Neuronal stem cell (in vitro differentiated cells): Measurements from ENCODE around the gene ITPK1.

Experiments used
- DNase-seq: peaks from one replicate; pipeline ENCODE4 v3.0.0-alpha.2; 2013; ENCODE audit warnings: low spot score
- H2AFZ ChIP-seq: one replicate; pipeline ENCODE4 v1.6.1; 2013; ENCODE audit warnings: mild to moderate bottlenecking, low read length, inconsistent platforms
- H2AK5ac ChIP-seq: 2 replicates; pipeline ENCODE4 v1.6.1; 2013; ENCODE audit warnings: low read depth, mild to moderate bottlenecking, inconsistent platforms, low read length, moderate library complexity, mixed read lengths
- H2BK120ac ChIP-seq: 2 replicates; pipeline ENCODE4 v1.6.1; 2013; ENCODE audit warnings: low read depth, mild to moderate bottlenecking, inconsistent platforms, low read length, moderate library complexity, mixed read lengths
- H2BK12ac ChIP-seq: one replicate; pipeline ENCODE4 v1.6.1; 2013; ENCODE audit warnings: low read length, inconsistent platforms
- H2BK15ac ChIP-seq: 2 replicates; pipeline ENCODE4 v1.6.1; 2013; ENCODE audit warnings: mild to moderate bottlenecking, low read length, inconsistent platforms, mixed read lengths
- H2BK5ac ChIP-seq: one replicate; pipeline ENCODE4 v1.6.1; 2013; ENCODE audit warnings: inconsistent platforms, mild to moderate bottlenecking, low read length, moderate library complexity
- H3K14ac ChIP-seq: one replicate; pipeline ENCODE4 v1.6.1; 2013; ENCODE audit warnings: low read length, inconsistent platforms
- H3K18ac ChIP-seq: 2 replicates; pipeline ENCODE4 v1.6.1; 2013; ENCODE audit warnings: low read length, inconsistent platforms
- H3K23ac ChIP-seq: 2 replicates; pipeline ENCODE4 v1.6.1; 2013; ENCODE audit warnings: low read depth, mild to moderate bottlenecking, mixed read lengths, low read length, inconsistent platforms; ENCODE audit not compliant: poor library complexity
- H3K27ac ChIP-seq: replicated peaks from 3 replicates; pipeline ENCODE4 v1.5.1; 2013; ENCODE audit warnings: low read length, inconsistent platforms
- H3K27me3 ChIP-seq, 3 experiments: 2 replicates each; pipeline ENCODE4 v1.6.1; 2013; ENCODE audit warnings: low read length in 3 of 3, mild to moderate bottlenecking in 2 of 3, inconsistent platforms in 1 of 3, low read depth in 1 of 3, mixed read lengths in 1 of 3, moderate library complexity in 1 of 3; ENCODE audit not compliant: control insufficient read depth in 3 of 3, insufficient read depth in 3 of 3
- H3K36me3 ChIP-seq, 2 donors: replicated peaks in 1 of 2; 2 replicates each; pipeline ENCODE4 v1.6.1; 2013; ENCODE audit warnings: low read length in 2 of 2; ENCODE audit not compliant: control insufficient read depth in 2 of 2, insufficient read depth in 2 of 2
- H3K4ac ChIP-seq: 2 replicates; pipeline ENCODE4 v1.6.1; 2013; ENCODE audit warnings: inconsistent platforms, mild to moderate bottlenecking, low read length, moderate library complexity
- H3K4me1 ChIP-seq, 2 donors: 1 replicate in 1 of 2; 2 replicates in 1 of 2; pipeline ENCODE4 v1.6.1; 2013; ENCODE audit warnings: low read length in 2 of 2, low read depth in 1 of 2; ENCODE audit not compliant: control insufficient read depth in 2 of 2, insufficient read depth in 1 of 2
- H3K4me2 ChIP-seq: one replicate; pipeline ENCODE4 v1.6.1; 2013; ENCODE audit warnings: mild to moderate bottlenecking, low read length, inconsistent platforms; ENCODE audit not compliant: insufficient read depth, poor library complexity, severe bottlenecking
- H3K4me3 ChIP-seq, 2 donors: 2 replicates each; pipeline ENCODE4 v1.5.1; 2013; ENCODE audit warnings: low read length in 2 of 2, mild to moderate bottlenecking in 2 of 2, inconsistent platforms in 1 of 2, moderate library complexity in 1 of 2
- H3K79me1 ChIP-seq: one replicate; pipeline ENCODE4 v1.6.1; 2013; ENCODE audit warnings: low read depth, mild to moderate bottlenecking, inconsistent platforms, low read length, moderate library complexity
- H3K9ac ChIP-seq: one replicate; pipeline ENCODE4 v1.6.1; 2013; ENCODE audit warnings: mild to moderate bottlenecking, low read depth, low read length, inconsistent platforms; ENCODE audit not compliant: poor library complexity
- H3K9me3 ChIP-seq, 2 donors: replicated peaks in 1 of 2; 2 replicates each; pipeline versions ENCODE3 to v1.6.1; 2013; ENCODE audit warnings: low read length in 2 of 2, mild to moderate bottlenecking in 2 of 2, inconsistent platforms in 1 of 2, low read depth in 1 of 2, mixed read lengths in 1 of 2, moderate library complexity in 1 of 2; ENCODE audit not compliant: control insufficient read depth in 2 of 2, insufficient read depth in 1 of 2
- H4K8ac ChIP-seq: one replicate; pipeline ENCODE4 v1.6.1; 2013; ENCODE audit warnings: low read depth, mild to moderate bottlenecking, inconsistent platforms, low read length, moderate library complexity
- H4K91ac ChIP-seq: one replicate; pipeline ENCODE4 v1.6.1; 2013; ENCODE audit warnings: low read length, low read depth, mild to moderate bottlenecking, inconsistent platforms; ENCODE audit not compliant: poor library complexity
- WGBS, 2 donors: extraction: QIAGEN DNeasy Blood & Tissue Kit; methylation state at CpG; one replicate each; pipeline ENCODE4 v1.1.7; 2013; ENCODE audit warnings: missing lambda C conversion rate in 2 of 2, mixed read lengths in 1 of 2; ENCODE audit not compliant: insufficient read length in 2 of 2, insufficient replicate concordance in 1 of 2; ENCODE audit errors: extremely low coverage in 2 of 2; 5-methylcytosine and 5-hydroxymethylcytosine counted together

The ITPK1 gene

GRCh38 chr14:93041830-93042229 lies 73.9 kb downstream of the ITPK1 start:
- no peak overlapping the region for H2BK120ac ChIP-seq
- H2BK15ac ChIP-seq = no peak overlapping the region
- no peak overlapping the region for H4K91ac ChIP-seq
- no peaks in the 10 kb centered on the region for H3K36me3 ChIP-seq
- no peaks in the 10 kb centered on the region for H3K9me3 ChIP-seq
- no peak overlapping the region for H2BK12ac ChIP-seq
- DNase-seq = no peak
- no peak overlapping the region for H3K18ac ChIP-seq
- H3K9ac ChIP-seq = no peak overlapping the region
- H3K27ac ChIP-seq = no peak overlapping the region
- H3K23ac ChIP-seq = no peak overlapping the region
- no peak overlapping the region for H3K4me3 ChIP-seq
- no peak overlapping the region for H2AK5ac ChIP-seq
- no peak overlapping the region for H3K14ac ChIP-seq
- no peak overlapping the region for H2AFZ ChIP-seq
- WGBS, 2 donors = no CpG with 5 or more reads among the region's 3 CpGs
- peaks cover 26 to 52% of the 10 kb centered on the region in 2 donors for H3K4me1 ChIP-seq
- H2BK5ac ChIP-seq = peak overlapping the region; percentile 20
- H3K27me3 ChIP-seq = peaks cover 0 to 32% (median 21%) of the 10 kb centered on the region in 3 experiments
- H4K8ac ChIP-seq = no peak overlapping the region
- H3K4ac ChIP-seq = no peak overlapping the region
- H3K4me2 ChIP-seq = no peak overlapping the region
- H3K79me1 ChIP-seq = no peaks in the 10 kb centered on the region

- no CpG with 5 or more reads among the region's 5 CpGs for WGBS, 2 donors
- no peak overlapping the region for H3K9ac ChIP-seq
- no peak overlapping the region for H3K23ac ChIP-seq
- no peak overlapping the region for H2BK120ac ChIP-seq
- peaks cover 34 to 51% of the 10 kb centered on the region in 2 donors for H3K4me1 ChIP-seq
- H3K4me3 ChIP-seq = no peak overlapping the region
- H3K27me3 ChIP-seq = peaks cover 0 to 29% (median 18%) of the 10 kb centered on the region in 3 experiments
- no peak overlapping the region for H3K27ac ChIP-seq
- no peak overlapping the region for H2BK15ac ChIP-seq
- no peak overlapping the region for H3K4me2 ChIP-seq
- H3K14ac ChIP-seq = no peak overlapping the region
- no peaks in the 10 kb centered on the region for H3K79me1 ChIP-seq
- H3K18ac ChIP-seq = peak overlapping the region; percentile 69
- H2BK12ac ChIP-seq = no peak overlapping the region
- H2AFZ ChIP-seq = no peak overlapping the region
- no peak overlapping the region for H3K4ac ChIP-seq
- no peaks in the 10 kb centered on the region for H3K9me3 ChIP-seq
- H2AK5ac ChIP-seq = no peak overlapping the region
- H2BK5ac ChIP-seq = no peak overlapping the region
- H4K8ac ChIP-seq = no peak overlapping the region
- no peaks in the 10 kb centered on the region for H3K36me3 ChIP-seq
- DNase-seq = no peak
- no peak overlapping the region for H4K91ac ChIP-seq
Observed at GRCh38 chr14:93040982-93041381, 74.7 kb downstream of the ITPK1 start.

- H3K23ac ChIP-seq = no peak overlapping the region
- no peaks in the 10 kb centered on the region for H3K79me1 ChIP-seq
- no CpG with 5 or more reads among the region's 5 CpGs for WGBS, 2 donors
- H3K9ac ChIP-seq = no peak overlapping the region
- H3K18ac ChIP-seq = peak overlapping the region; percentile 8
- no peak for DNase-seq
- no peak overlapping the region for H2BK15ac ChIP-seq
- no peak overlapping the region for H3K27ac ChIP-seq
- H4K91ac ChIP-seq = no peak overlapping the region
- no peak overlapping the region for H3K14ac ChIP-seq
- no peak overlapping the region for H2BK5ac ChIP-seq
- no peak overlapping the region for H2BK120ac ChIP-seq
- no peaks in the 10 kb centered on the region for H3K36me3 ChIP-seq
- no peak overlapping the region for H2AK5ac ChIP-seq
- H2BK12ac ChIP-seq = no peak overlapping the region
- H3K4me3 ChIP-seq = no peak overlapping the region
- peaks cover 37 to 51% of the 10 kb centered on the region in 2 donors for H3K4me1 ChIP-seq
- peaks cover 0 to 29% (median 15%) of the 10 kb centered on the region in 3 experiments for H3K27me3 ChIP-seq
- H3K9me3 ChIP-seq = no peaks in the 10 kb centered on the region
- no peak overlapping the region for H2AFZ ChIP-seq
- H3K4ac ChIP-seq = no peak overlapping the region
- H4K8ac ChIP-seq = no peak overlapping the region
- H3K4me2 ChIP-seq = no peak overlapping the region
Observed at GRCh38 chr14:93040443-93040842, 75.3 kb downstream of the ITPK1 start.

- Histone ChIP-seq H3K4me2 (no peak overlapping the region), H3K27ac (no peak overlapping the region), H3K79me1 (no peaks in the 10 kb centered on the region), H2AFZ (no peak overlapping the region), H3K9ac (no peak overlapping the region), H3K23ac (no peak overlapping the region), H3K14ac (no peak overlapping the region), H2BK12ac (no peak overlapping the region), H3K36me3 (no peaks in the 10 kb centered on the region), H2BK120ac (no peak overlapping the region), H3K27me3 (peaks cover 0 to 26% (median 15%) of the 10 kb centered on the region in 3 experiments), H2BK15ac (no peak overlapping the region), H2BK5ac (no peak overlapping the region), H4K8ac (no peak overlapping the region), H4K91ac (no peak overlapping the region), H3K4me1 (peaks cover 38 to 50% of the 10 kb centered on the region in 2 donors), H2AK5ac (no peak overlapping the region), H3K4ac (no peak overlapping the region), H3K9me3 (no peaks in the 10 kb centered on the region), H3K4me3 (no peak overlapping the region), H3K18ac (peak overlapping the region; percentile 13)
- WGBS, 2 donors = no CpG with 5 or more reads among the region's 11 CpGs
- no peak for DNase-seq
Observed at GRCh38 chr14:93039649-93040315, 75.9 kb downstream of the ITPK1 start.
